ENCODE results near the gene IER2.
"Not testable (repeated sequence)": the region's sequence is repeated elsewhere in the genome, so short reads cannot be mapped to it uniquely, and the experiment has no call there.

IER2 gene

DNA sequence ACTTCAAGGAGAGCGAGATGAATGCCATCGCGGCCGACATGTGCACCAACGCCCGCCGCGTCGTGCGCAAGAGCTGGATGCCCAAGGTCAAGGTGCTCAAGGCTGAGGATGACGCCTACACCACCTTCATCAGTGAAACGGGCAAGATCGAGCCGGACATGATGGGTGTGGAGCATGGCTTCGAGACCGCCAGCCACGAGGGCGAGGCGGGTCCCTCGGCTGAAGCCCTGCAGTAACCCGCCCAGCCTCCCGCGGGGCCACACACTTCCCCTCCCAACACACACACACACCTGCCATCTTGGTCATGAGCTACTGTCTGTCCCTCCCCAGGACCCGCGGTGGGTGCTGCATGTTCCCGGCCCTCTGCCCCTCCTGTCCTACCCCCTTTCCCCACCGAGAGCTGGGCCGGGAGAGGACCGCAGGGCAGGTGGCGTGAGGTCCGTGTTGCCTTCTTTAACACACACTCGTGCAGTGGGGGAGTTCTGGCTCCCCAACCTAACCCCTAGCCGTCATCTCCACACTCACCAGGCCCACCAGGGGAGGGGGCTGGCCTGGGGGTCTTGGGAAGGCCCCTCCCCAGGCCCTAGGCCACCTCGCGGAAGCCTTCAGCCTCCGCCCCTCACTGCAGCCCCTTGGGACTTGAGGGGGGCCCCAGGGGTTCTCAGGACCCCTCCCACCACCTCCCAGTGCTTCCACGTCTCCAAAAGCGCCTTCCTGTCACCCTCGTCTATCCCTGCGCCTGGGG, 11.9 kb upstream of the IER2 start:
- no peak for DNase-seq (ENCODE audit: low read depth, low spot score)

DNA sequence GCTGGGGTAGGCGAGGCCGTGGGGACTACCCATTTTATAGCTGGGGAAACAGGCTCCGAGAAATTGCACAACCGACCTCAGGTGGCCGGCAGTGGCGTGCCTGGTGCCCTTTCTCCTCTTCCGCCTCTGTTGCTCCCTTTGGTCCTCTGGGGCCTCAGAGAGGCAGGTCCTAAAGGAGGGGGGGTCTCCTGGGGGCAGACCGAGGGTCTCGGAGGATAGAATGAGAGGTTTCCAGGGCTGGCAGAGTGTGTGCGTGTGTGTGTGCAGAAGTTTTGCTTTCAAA, 11.4 kb upstream of the IER2 start:
- no peak for DNase-seq (ENCODE audit: low read depth, low spot score)

DNA sequence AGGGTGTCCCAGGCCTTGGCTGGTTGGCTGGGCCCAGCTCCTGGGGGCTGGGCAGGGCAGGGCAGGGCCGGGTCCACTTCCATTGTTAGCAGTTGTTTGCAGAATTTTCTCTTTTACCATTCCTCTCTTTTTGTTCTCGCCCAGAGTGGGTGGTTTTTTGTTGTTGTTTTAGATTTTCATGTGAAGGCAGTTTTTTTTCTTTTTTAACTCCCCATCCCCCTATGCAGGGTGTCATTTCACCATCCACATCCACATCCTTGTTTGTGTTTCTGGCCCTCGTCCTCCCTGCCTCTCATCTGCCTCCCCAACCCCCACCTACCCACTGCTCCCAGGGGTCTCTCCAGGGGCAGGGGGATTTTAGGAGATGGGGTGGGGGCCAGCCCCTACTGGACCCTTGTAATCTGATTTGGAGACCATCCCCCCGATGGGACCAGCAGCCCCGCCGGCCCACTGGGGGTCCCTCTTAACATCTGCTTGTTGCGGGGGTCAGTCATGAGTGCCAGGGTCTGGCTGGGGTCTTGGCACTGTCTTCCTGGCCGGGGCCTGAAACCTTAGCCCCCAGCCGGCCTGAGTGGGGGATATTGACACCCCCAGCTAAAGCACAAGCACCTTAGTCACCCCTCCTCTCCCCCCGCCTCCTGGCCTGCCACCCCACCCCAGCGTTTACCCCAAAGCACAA, 10.4 kb upstream of the IER2 start:
- no peak for DNase-seq (ENCODE audit: low read depth, low spot score)

DNA sequence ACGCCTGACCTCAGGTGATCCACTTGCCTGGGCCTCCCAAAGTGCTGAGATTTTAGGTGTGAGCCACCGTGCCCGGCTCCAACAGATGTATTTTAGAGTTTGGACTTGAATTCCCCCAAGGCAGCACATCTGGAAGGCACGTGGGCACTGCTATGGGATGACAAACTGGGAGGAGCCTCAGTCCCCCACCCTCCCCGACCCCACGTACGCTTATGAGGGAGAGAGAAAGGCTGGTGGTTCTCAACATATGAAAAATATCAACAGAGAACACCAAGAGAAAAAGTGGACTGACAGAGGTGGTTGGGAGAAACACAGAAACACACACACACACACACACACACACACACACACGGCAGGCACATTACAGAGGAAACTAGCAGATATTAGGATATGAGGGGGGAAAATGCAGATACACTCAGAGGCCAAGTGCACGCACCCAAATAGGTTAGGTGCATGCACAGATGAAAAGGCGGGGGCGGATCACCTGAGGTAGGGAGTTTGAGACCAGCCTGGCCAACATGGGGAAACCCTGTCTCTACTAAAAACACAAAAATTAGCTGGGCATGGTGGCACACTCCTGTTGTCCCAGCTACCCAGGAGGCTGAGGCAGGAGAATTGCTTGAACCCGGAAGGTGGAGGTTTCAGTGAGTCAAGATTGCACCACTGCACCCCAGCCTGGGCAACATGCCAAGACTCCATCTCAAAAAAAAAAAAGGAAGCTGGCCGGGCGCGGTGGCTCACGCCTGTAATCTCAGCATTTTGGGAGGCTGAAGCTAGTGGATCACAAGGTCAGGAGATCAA, 3.2 kb upstream of the IER2 start:
- no peak for DNase-seq (ENCODE audit: low read depth, low spot score)

DNA sequence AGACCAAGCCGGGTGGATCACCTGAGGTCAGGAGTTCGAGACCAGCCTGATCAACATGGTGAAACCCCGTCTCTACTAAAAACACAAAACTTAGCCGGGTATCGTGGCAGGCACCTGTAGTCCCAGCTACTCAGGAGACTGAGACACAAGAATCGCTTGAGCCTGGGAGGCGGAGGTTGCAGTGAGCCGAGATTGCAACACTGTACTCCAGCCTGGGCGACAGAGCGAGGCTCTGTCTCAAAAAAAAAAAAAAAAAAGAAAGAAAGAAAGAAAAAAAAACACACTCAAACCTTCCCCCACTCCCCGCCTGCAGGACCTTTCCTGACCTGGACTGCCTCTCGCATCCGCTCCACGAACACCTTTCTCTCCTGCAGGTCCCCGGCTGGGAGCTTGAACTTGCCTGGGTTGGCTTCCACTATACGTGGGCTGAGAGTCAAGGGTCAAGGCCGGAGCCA, 1.0 kb upstream of the IER2 start:
- not testable (repeated sequence) for DNase-seq (ENCODE audit: low read depth, low spot score)

DNA sequence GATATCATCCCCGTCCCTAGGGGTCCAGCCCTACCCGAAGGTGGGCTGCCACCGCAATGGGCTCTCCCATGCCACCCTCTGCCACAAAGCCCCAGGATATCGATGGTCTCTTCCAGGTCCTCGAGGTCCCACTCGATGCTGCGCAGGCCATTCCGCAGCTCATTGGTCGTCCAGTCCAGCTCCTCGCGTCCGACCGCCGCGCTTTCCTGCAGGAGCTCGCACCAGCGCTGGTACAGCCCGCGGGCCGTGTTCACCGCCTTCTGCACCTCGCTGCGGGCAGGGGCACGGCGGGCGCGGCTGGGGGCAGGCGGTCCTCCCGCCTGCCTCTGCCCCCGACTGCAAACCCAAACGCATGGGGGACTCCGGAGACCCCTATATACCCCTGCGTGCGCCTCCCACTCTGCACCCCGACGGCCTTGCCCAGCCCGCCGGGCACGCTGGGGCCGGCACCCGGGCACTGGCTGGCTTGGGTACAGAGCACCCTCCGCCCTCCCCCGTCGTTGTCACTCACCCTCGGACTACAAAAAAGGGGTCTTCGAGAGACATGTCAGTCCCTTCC, 504 bp upstream of the IER2 start:
- DNase-seq (ENCODE audit: low read depth, low spot score) = no peak

DNA sequence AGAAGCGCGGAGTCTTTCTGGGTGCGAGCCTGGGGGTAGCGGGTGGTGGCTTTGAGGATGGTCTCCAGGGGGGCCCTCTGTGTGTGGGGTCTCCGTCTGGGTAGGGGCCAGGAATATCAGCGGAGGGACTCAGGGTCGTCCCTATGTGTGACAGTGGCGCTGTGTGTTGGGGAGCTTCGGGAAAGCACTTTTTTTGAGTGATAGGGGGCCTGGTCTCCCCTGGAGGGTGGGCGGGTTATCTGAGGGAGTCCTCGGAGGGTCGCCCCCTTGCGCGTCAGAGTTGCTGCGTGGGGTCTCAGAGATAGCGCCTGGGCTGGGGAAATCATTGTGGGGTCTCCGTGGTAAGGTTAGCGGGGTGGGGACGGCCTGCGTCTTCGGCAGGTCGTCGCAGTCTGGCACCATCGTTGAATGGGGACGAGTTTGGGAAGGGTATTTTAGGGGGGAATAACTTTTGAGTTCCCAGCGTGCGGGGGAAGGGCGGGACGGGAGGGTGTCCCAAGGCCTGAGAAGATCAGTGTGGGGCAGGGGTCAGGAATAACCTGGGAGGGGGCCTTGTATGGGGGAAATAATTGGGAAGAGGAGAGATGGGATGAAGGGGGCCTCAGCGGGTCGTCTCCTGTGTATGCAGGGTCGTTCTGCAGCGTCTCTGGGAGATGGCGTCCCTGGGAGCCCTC, 857 bp downstream of the IER2 start:
- no peak for DNase-seq (ENCODE audit: low read depth, low spot score)

DNA sequence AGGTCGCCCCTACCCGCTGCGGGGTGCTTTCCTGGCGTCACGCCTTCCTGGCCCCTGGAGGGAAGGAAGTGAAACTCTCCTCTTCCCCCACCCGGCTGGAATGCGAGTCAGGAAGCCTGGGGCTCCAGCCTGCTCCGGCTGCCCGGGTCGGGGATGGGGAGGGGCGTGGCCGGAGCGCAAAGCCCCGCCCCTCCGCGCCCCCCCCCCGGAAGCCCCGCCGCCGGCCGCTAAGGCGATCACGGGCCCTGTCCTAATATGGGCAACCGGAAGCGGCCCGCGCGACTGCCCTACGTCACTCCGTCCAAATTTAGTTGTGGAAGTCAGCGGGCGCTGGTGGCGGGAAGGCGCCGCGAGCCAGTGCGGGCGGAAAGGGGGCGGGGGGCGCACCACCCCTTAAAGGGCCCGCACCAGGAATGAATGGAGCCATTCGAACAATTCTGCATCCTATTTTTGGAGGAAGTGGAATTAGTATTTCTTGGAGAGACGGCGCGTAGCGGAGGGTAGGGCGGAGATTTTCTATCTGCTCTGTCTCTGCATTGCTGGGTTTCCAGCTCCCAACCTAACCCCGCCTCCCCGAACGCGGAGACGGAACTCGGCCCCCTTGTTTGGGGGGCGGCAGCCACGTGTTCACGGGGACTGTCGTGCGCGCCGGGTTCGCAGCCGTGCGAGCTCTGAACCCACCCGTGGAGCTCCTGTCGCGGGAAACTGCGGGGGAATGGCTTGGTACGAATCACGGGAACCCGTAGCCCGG, 1.6 kb downstream of the IER2 start:
- peak; percentile 87 for DNase-seq (ENCODE audit: low read depth, low spot score)

DNA sequence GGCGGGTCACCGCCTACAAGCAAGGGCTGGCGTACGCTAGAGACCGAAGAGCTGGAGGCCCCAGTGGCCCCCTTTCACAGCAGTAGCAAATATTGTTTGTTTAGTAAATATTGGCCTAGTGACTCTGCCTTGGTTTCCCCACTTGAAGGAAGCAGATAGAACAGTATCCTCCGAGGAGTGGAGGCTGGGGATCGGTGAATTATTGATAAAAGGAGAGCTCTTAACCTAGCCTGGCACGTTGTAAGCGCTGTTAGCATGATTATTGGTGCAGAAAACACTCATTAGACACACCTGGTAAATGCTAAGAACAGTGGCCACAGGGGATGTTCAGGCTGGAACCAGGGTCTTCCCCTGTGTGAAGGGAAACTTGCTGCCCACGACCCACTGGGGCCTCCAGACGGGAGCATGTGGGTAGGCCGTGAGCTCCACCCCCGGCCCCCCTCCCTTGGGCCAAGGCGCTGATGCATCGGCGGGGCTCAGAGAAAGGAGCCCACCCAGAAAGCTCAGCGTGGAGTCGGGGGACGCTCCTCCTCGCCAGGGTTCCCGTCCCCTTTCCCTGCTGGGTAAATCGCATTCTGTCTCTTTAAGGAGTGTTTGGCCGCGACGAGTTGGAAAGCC, 2.3 kb downstream of the IER2 start:
- no peak for DNase-seq (ENCODE audit: low read depth, low spot score)

DNA sequence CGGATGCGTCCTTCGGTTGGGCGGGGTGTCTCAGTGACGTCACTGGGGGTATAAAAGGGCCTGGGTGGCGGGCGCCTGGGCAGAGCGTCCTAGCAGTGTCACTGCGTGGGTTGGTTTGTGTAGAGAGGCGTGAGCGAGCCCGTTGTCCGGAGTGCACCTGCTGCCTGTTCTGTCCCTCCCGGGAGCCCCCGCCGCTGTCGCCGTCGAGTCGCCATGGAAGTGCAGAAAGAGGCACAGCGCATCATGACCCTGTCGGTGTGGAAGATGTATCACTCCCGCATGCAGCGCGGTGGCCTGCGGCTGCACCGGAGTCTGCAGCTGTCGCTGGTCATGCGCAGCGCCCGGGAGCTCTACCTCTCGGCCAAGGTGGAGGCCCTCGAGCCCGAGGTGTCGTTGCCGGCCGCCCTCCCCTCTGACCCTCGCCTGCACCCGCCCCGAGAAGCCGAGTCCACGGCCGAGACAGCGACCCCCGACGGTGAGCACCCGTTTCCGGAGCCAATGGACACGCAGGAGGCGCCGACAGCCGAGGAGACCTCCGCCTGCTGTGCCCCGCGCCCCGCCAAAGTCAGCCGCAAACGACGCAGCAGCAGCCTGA, 2.9 kb downstream of the IER2 start:
- DNase-seq (ENCODE audit: low read depth, low spot score) = peak; percentile 96

DNA sequence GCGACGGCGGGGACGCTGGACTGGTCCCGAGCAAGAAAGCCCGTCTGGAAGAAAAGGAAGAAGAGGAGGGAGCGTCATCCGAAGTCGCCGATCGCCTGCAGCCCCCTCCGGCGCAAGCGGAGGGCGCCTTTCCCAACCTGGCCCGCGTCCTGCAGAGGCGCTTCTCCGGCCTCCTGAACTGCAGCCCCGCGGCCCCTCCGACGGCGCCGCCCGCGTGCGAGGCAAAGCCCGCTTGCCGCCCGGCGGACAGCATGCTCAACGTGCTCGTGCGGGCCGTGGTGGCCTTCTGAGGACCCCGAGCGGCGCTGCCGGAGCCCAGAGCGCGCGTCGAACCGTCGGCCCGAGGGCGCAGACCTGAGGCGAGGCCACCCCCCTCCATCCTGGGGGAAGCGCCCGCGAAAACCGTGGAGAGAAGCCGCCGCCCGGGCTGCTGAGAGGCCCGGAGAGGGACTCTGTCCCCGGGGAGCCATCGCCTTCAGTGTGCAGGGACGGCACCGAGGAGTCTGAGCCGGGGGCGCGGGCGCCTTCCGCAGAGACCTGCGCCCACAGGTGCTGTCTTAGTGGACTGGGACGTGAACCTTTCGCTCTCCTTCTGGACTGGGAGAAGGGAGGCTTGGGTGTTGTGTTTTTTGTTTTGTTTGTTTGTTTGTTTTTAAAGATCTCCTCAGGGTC, 3.5 kb downstream of the IER2 start:
- DNase-seq (ENCODE audit: low read depth, low spot score) = no peak

DNA sequence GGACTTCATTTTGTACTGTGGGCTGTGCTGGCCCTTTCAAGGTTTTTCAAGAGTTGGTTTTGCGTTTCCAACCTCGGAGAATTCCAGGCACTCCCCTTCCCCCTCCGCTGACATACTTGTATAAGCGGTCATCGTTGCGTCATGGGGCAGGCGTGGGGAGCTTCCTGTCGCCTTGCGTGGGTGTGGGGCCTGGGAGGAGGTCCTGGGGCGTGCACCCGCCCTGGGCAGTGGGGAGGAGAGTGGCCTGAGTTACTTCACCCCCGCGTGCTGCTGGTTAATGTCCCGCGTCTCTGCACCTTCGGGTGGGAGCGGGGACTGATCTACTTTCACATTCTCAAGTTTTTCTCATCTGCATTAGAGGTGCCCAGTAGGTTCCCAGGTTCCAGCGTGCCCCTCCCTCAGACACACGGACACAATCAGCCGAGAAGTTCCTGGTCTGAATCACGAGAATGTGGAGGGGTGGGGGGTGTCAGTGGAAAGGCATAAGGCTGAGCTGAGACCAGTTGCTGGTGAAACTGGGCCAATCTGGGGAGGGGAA, 4.1 kb downstream of the IER2 start:
- DNase-seq (ENCODE audit: low read depth, low spot score) = no peak

DNA sequence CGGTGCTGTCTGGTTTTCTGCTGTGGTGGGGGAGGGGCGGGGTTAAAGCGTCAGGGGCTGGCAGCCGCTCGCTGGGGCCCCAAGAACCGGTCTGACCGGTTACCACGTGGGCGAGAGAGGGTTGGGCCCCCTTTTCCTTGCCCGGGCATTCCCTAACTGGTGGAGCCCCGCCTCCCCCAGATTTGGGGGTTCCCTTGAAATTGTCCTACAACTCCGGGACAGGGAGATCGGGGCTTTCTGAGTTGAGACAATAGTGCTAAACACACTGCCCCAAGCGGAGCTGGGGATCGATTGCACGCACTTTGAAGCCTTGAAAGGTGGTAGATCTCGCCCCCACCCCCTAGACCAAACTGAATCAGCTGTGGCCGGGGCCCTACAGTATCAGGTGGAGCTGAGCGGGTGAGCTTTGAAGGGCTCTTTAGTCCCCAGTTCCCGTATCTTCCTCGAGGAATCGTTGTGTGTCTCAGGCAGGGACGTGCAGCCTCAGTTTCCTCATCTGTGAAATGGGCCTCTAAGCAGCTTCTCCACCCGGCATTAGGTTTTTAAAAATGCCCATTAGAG, 4.8 kb downstream of the IER2 start:
- DNase-seq (ENCODE audit: low read depth, low spot score) = peak; percentile 58

DNA sequence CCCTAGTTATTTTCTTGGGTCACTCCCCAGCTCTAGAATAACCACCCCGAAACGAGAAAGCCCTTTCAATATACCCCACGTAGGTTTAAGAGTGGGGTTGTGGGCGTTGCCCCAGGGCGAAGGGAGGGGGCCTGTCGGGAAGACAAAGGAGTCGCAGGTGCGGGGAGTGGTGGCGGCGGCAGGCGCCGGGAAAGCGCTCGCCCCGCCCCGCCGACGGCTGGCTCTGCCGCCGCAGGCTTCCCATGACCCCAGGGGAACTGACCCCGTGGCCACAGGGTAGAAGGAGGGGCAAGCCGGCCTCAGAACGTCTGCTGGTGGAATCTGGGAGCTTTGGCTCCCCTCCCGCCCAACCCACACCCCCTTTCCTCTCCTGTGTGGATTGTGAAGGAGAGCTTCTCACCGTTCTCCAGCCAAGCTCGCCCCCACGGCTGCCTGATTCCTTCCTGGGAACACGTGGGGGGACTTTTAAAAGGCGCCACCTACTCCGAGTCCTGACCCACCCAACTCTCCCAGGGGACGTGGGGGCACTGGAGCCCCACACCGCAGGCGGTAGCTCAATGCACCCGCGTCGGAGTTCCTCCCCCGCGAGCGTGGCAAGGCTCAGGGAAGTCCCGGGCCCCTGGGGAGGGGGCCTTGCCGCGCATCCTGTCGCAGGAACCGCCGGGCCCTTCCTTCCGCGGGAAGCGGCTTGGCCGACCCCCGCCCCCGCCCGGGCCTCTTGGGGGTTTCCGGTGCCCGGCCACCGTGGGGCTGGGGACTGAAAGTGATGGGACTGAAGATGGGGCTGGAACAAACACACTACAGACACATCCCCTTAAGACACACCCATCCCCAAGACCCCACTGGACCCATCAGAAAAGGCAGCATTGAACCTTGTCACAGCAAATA, 5.5 kb downstream of the IER2 start:
- no peak for DNase-seq (ENCODE audit: low read depth, low spot score)

DNA sequence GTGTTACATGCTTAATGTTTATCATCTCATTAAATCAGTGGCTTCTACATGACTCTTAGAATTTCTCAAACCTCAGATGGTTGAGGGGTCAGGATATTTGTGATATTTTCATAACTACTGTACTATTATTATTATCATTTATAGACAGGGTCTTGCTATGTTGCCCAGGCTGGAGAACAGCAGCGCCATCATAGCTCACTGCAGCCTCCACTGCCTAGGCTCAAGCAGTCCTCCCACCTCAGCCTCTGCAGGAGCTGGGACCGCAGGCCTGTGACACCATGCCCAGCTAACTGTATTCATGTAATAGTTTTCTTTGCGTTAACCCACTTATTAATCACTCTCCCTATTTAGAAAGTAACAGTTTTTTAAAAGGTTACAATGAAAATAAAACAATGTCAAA, 9.5 kb downstream of the IER2 start:
- DNase-seq (ENCODE audit: low read depth, low spot score) = no peak

DNA sequence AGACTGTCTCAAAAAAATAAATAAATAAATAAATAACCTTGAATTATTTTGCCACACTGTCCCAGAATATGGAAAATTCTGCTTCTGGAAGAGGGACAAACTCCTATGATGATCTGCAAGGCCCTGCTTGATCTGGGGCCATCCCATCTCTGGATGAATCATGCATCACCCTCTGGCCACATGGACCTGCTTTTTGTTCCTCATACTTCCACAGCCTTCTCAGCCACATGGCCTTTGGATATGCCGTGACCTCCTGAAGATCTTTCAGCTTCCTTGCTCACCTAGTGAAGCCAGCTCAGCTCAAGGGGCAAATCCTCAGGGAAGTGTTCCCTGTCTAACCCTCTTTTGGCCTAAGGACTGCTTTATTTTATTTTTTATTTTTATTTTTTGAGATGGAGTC, 10.3 kb downstream of the IER2 start:
- DNase-seq (ENCODE audit: low read depth, low spot score) = no peak

DNA sequence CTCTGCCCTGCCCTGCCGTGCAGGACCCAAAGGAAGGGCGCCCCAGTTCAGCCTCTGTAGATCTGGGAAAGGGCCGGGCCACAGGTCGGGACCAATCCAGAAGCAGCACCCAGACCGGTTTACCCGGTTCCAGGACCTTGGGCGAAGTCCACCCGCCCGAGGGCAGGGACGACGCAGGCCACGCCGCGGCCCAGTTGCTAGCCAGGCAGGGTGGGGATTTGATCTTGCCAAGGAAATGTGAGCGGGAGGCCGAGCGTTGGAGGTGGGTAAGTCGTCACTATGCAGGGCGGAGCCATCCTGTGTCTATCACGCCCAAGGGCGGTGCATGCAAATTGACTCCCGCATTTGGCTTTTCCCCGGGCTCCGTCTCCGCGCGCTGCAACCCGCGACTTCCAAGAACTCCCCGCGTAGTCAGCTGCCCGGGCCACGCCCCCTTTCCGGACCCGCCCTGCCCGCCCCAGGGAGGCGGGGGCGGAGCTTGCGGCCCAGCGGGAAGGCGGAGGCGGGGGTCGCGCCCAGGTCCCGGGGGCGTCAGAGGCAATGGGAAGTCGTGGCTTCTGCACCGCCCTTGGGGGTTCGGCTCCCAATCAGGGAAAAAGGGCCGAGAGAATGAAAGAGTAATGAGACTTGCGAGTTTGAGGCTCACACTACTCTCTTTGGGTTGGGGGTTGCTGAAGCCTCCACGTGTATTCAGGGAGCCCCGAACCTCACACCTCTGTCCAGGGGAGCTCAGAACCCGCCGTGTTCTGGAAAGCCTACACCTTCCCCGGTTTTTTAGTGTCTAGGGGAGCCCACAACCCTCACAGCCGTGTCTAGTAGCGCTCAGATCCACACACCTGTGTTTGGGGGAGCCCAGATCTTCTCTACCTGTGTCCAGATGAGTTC, 12.8 kb downstream of the IER2 start:
- peak; percentile 64 for DNase-seq (ENCODE audit: low read depth, low spot score)

Data from activated naive CD8-positive, alpha-beta T cell treated with anti-CD3 and anti-CD28 coated beads, Interleukin-2, amount 50 U/mL, for 16 hours (primary cell).